Neural progenitor cell (in vitro differentiated cells): ENCODE results near the gene EBF4. TPM values are rescaled to one million over a fixed set of nuclear protein-coding genes. Genes with fewer than 3 reads are reported as not detected.

ENCODE experiments used
- DNase-seq: peaks from one replicate; pipeline ENCODE4 v3.0.0-alpha.2; 2016; ENCODE audit warnings: low spot score
- H2AFZ ChIP-seq: fragments of 200-600 bp; sonication (generic); replicated peaks from 2 replicates; pipeline ENCODE4 v1.6.1; 2016; ENCODE audit warnings: antibody characterized with exemption
- H3F3A ChIP-seq: fragments of 200-600 bp; sonication (generic); 2 replicates; pipeline ENCODE4 v1.6.1; 2016; ENCODE audit warnings: antibody characterized with exemption, low read depth
- H3K27ac ChIP-seq: fragments of 200-600 bp; sonication (generic); 2 replicates; pipeline ENCODE4 v1.5.1; 2016; ENCODE audit warnings: mild to moderate bottlenecking
- H3K27me3 ChIP-seq: fragments of 200-600 bp; sonication (generic); 2 replicates; pipeline ENCODE4 v1.6.1; 2016; ENCODE audit warnings: mild to moderate bottlenecking, moderate library complexity
- H3K36me3 ChIP-seq: fragments of 200-600 bp; sonication (generic); 2 replicates; pipeline ENCODE4 v1.5.1; 2016
- H3K4me1 ChIP-seq: fragments of 200-600 bp; sonication (generic); 2 replicates; pipeline ENCODE4 v1.6.1; 2016; ENCODE audit warnings: mixed run types
- H3K4me2 ChIP-seq: fragments of 200-600 bp; sonication (generic); 2 replicates; pipeline ENCODE4 v1.6.1; 2016
- H3K4me3 ChIP-seq: fragments of 200-600 bp; sonication (generic); 2 replicates; pipeline ENCODE4 v1.5.1; 2016
- H3K79me2 ChIP-seq: fragments of 200-600 bp; sonication (generic); 2 replicates; pipeline ENCODE4 v1.6.1; 2016; ENCODE audit warnings: low read depth
- H3K9ac ChIP-seq: fragments of 200-600 bp; sonication (generic); 2 replicates; pipeline ENCODE4 v1.6.1; 2016
- H3K9me3 ChIP-seq: fragments of 200-600 bp; sonication (generic); 2 replicates; pipeline ENCODE4 v1.5.1; 2016; ENCODE audit warnings: low read depth
- H4K20me1 ChIP-seq: fragments of 200-600 bp; sonication (generic); 2 replicates; pipeline ENCODE4 v1.6.1; 2016; ENCODE audit warnings: low read depth
- H3K27ac Mint-ChIP-seq: 3 replicates; pipeline ENCODE4 v1.8.0; 2021; ENCODE audit warnings: mixed read lengths
- H3K27me3 Mint-ChIP-seq: 2 replicates; pipeline ENCODE4 v1.8.0; 2022; ENCODE audit warnings: low read depth, mild to moderate bottlenecking, inconsistent platforms, moderate library complexity, mixed read lengths; ENCODE audit not compliant: insufficient read depth
- H3K36me3 Mint-ChIP-seq: 3 replicates; pipeline ENCODE4 v1.8.0; 2021; ENCODE audit warnings: mixed read lengths
- H3K4me1 Mint-ChIP-seq: 3 replicates; pipeline ENCODE4 v1.8.0; 2021; ENCODE audit warnings: mixed read lengths
- H3K4me3 Mint-ChIP-seq: 3 replicates; pipeline ENCODE4 v1.8.0; 2021; ENCODE audit warnings: mild to moderate bottlenecking, moderate library complexity, mixed read lengths
- H3K9me3 Mint-ChIP-seq: 3 replicates; pipeline ENCODE4 v1.8.0; 2020; ENCODE audit warnings: mixed read lengths
- CTCF ChIP-seq: fragments of 200-600 bp; sonication (generic); IDR thresholded peaks from 2 replicates; pipeline ENCODE4 v1.5.1; 2017; ENCODE audit warnings: antibody characterized with exemption, mild to moderate bottlenecking
- EZH2 ChIP-seq: fragments of 200-600 bp; sonication (generic); IDR thresholded peaks from 2 replicates; pipeline ENCODE4 v1.6.1; 2017; ENCODE audit warnings: antibody characterized with exemption, mild to moderate bottlenecking, moderate library complexity
- EZH2phosphoT487 ChIP-seq: fragments of 200-600 bp; sonication (generic); IDR thresholded peaks from 2 replicates; pipeline ENCODE4 v1.6.1; 2017; ENCODE audit warnings: antibody characterized with exemption
- total RNA-seq: library from RNA; depleted of rRNA; stranded (reverse); fragments of >200 nt; gene quantifications from 2 replicates; pipeline ENCODE4 v1.2.3, GENCODE V29; 2015; ENCODE audit warnings: low replicate concordance

The EBF4 gene
- total RNA-seq, 1 donor from 2014 or later = 1.9 TPM

GRCh38 chr20:2739042-2739398 lies 46.4 kb downstream of the EBF4 start:
- no peaks in the 10 kb centered on the region for H3K4me1 Mint-ChIP-seq
- no peaks in the 10 kb centered on the region for H3K9me3 Mint-ChIP-seq
- peaks cover 7% of the 10 kb centered on the region for H3K27me3 Mint-ChIP-seq
- DNase-seq = no peak
- no peaks in the 10 kb centered on the region for H3K79me2 ChIP-seq
- H3K27ac Mint-ChIP-seq = no peak overlapping the region
- H4K20me1 ChIP-seq = no peaks in the 10 kb centered on the region
- H3K36me3 ChIP-seq = no peaks in the 10 kb centered on the region
- H3F3A ChIP-seq = no peaks in the 10 kb centered on the region
- no peaks in the 10 kb centered on the region for H3K36me3 Mint-ChIP-seq
- no peak overlapping the region for H3K4me3 ChIP-seq
- peaks cover 67% of the 10 kb centered on the region for H3K27me3 ChIP-seq
- H3K4me3 Mint-ChIP-seq = no peak overlapping the region
- no peak overlapping the region for H2AFZ ChIP-seq
- H3K9me3 ChIP-seq = no peaks in the 10 kb centered on the region
- no peak overlapping the region for H3K4me2 ChIP-seq
- H3K27ac ChIP-seq = no peak overlapping the region
- no peaks in the 10 kb centered on the region for H3K4me1 ChIP-seq
- TF ChIP-seq EZH2phosphoT487 (no peak), EZH2 (no peak), CTCF (no peak)
- H3K9ac ChIP-seq = no peak overlapping the region

- H3K36me3 Mint-ChIP-seq = no peaks in the 10 kb centered on the region
- Histone ChIP-seq H2AFZ (no peak overlapping the region), H3K9me3 (no peaks in the 10 kb centered on the region), H3K4me2 (no peak overlapping the region), H3K27ac (no peak overlapping the region), H3K36me3 (no peaks in the 10 kb centered on the region), H3K4me3 (no peak overlapping the region), H3K9ac (no peak overlapping the region), H3K4me1 (no peaks in the 10 kb centered on the region), H3K79me2 (no peaks in the 10 kb centered on the region), H4K20me1 (no peaks in the 10 kb centered on the region), H3F3A (no peaks in the 10 kb centered on the region), H3K27me3 (peaks cover 67% of the 10 kb centered on the region)
- H3K27ac Mint-ChIP-seq = no peak overlapping the region
- no peak overlapping the region for H3K4me3 Mint-ChIP-seq
- no peaks in the 10 kb centered on the region for H3K4me1 Mint-ChIP-seq
- peaks cover 13% of the 10 kb centered on the region for H3K27me3 Mint-ChIP-seq
- no peak for DNase-seq
- TF ChIP-seq CTCF = no peak
- no peak for TF ChIP-seq EZH2phosphoT487
- TF ChIP-seq EZH2 = no peak
- H3K9me3 Mint-ChIP-seq = no peaks in the 10 kb centered on the region
These were observed 48.1 kb downstream of the EBF4 start for GRCh38 chr20:2740702-2741101.

GRCh38 chr20:2741463-2741862 lies 48.9 kb downstream of the EBF4 start:
- no peaks in the 10 kb centered on the region for H3K4me1 ChIP-seq
- H3K4me2 ChIP-seq = no peak overlapping the region
- no peak overlapping the region for H3K4me3 ChIP-seq
- TF ChIP-seq EZH2phosphoT487 (no peak), CTCF (no peak), EZH2 (no peak)
- no peaks in the 10 kb centered on the region for H3K36me3 Mint-ChIP-seq
- H3K79me2 ChIP-seq = no peaks in the 10 kb centered on the region
- H3K9ac ChIP-seq = no peak overlapping the region
- no peaks in the 10 kb centered on the region for H3K36me3 ChIP-seq
- no peaks in the 10 kb centered on the region for H3K9me3 Mint-ChIP-seq
- no peak overlapping the region for H3K4me3 Mint-ChIP-seq
- H4K20me1 ChIP-seq = no peaks in the 10 kb centered on the region
- H3F3A ChIP-seq = no peaks in the 10 kb centered on the region
- no peaks in the 10 kb centered on the region for H3K4me1 Mint-ChIP-seq
- no peak overlapping the region for H2AFZ ChIP-seq
- H3K9me3 ChIP-seq = no peaks in the 10 kb centered on the region
- no peak overlapping the region for H3K27ac Mint-ChIP-seq
- H3K27me3 ChIP-seq = peaks cover 71% of the 10 kb centered on the region
- peaks cover 19% of the 10 kb centered on the region for H3K27me3 Mint-ChIP-seq
- no peak overlapping the region for H3K27ac ChIP-seq
- no peak for DNase-seq

- Histone ChIP-seq H3K36me3 (no peaks in the 10 kb centered on the region), H3K9me3 (no peaks in the 10 kb centered on the region), H3K4me2 (no peak overlapping the region), H3K27me3 (peaks cover 76% of the 10 kb centered on the region), H3F3A (no peaks in the 10 kb centered on the region), H4K20me1 (no peaks in the 10 kb centered on the region), H3K4me3 (no peak overlapping the region), H3K27ac (no peak overlapping the region), H3K4me1 (no peaks in the 10 kb centered on the region), H2AFZ (no peak overlapping the region), H3K79me2 (no peaks in the 10 kb centered on the region), H3K9ac (no peak overlapping the region)
- Mint-ChIP-seq H3K27ac (no peak overlapping the region), H3K9me3 (no peaks in the 10 kb centered on the region), H3K27me3 (peaks cover 22% of the 10 kb centered on the region), H3K4me3 (no peak overlapping the region), H3K36me3 (no peaks in the 10 kb centered on the region), H3K4me1 (no peaks in the 10 kb centered on the region)
- no peak for TF ChIP-seq EZH2phosphoT487
- TF ChIP-seq CTCF = no peak
- no peak for TF ChIP-seq EZH2
- DNase-seq = no peak
These were observed 49.3 kb downstream of the EBF4 start for GRCh38 chr20:2741881-2742280.
